Lower lobe of right lung (tissue), 2 donors: Measurements from ENCODE around the gene PRKG1. TPM values are rescaled to one million over a fixed set of nuclear protein-coding genes. Genes with fewer than 3 reads are reported as not detected.

Experiments used
- ATAC-seq, 2 donors: fragments of 200-7000 bp; cut with Tn5 transposase; one replicate each; pipeline ENCODE4 v1.9.1; 2020 to 2022; ENCODE audit warnings: mild to moderate bottlenecking in 2 of 2, moderate library complexity in 2 of 2
- DNase-seq: peaks from one replicate; pipeline ENCODE4 v3.0.0-alpha.2; 2020
- H3K27ac ChIP-seq: fragments of 200-600 bp; one replicate; pipeline ENCODE4 v1.8.0; 2022
- H3K27me3 ChIP-seq: fragments of 200-600 bp; one replicate; pipeline ENCODE4 v1.8.0; 2022; ENCODE audit warnings: low read depth
- H3K36me3 ChIP-seq: fragments of 200-600 bp; one replicate; pipeline ENCODE4 v1.8.0; 2022; ENCODE audit warnings: mild to moderate bottlenecking
- H3K4me1 ChIP-seq: fragments of 200-600 bp; one replicate; pipeline ENCODE4 v1.8.0; 2022
- H3K4me3 ChIP-seq: fragments of 200-600 bp; one replicate; pipeline ENCODE4 v1.8.0; 2022; ENCODE audit warnings: mild to moderate bottlenecking
- H3K9me3 ChIP-seq: fragments of 200-600 bp; one replicate; pipeline ENCODE4 v1.8.0; 2022
- CTCF ChIP-seq: fragments of 200-600 bp; IDR thresholded peaks from one replicate; pipeline ENCODE4 v1.8.0; 2022; ENCODE audit warnings: antibody characterized with exemption, mild to moderate bottlenecking
- intact Hi-C: fragments of 100-400 bp; cut with DNase I; formaldehyde crosslinking; loops from one replicate; pipeline ENCODE4 v1.11.0; 2022
- total RNA-seq: library from RNA; stranded (reverse); fragmentation: NEBNext Ultra II Directional; extraction: Animal tissue kit (Norgen Biotek cat#: 25700); gene quantifications from one replicate; pipeline ENCODE4 v1.2.1, GENCODE V29; 2021
- donor health status: DM: no; HTN: yes; CAD: no; lungs with severe emphysema.

Gene PRKG1
- total RNA-seq, 1 donor from 2014 or later = 23.6 TPM

- ATAC-seq (peak; percentile 29 to 47), DNase-seq (no peak)
- Histone ChIP-seq H3K27me3 (no peaks in the 10 kb centered on the region), H3K4me3 (no peak overlapping the region), H3K9me3 (no peaks in the 10 kb centered on the region), H3K4me1 (peaks cover 24% of the 10 kb centered on the region), H3K36me3 (no peaks in the 10 kb centered on the region), H3K27ac (no peak overlapping the region)
- no peak for TF ChIP-seq CTCF
- intact Hi-C loops = no loop called here
Observed at GRCh38 chr10:51227897-51228713, 153.8 kb downstream of the PRKG1 start.

- Histone ChIP-seq H3K4me1 (peaks cover 22% of the 10 kb centered on the region), H3K27ac (no peak overlapping the region), H3K36me3 (no peaks in the 10 kb centered on the region), H3K4me3 (no peak overlapping the region), H3K27me3 (no peaks in the 10 kb centered on the region), H3K9me3 (no peaks in the 10 kb centered on the region)
- ATAC-seq = no peak
- no peak for TF ChIP-seq CTCF
- DNase-seq = no peak
- intact Hi-C loops = no loop called here
Observed at GRCh38 chr10:51228714-51229100, 154.4 kb downstream of the PRKG1 start.

- no peaks in the 10 kb centered on the region for H3K27me3 ChIP-seq
- H3K4me1 ChIP-seq = peaks cover 9% of the 10 kb centered on the region
- no peak overlapping the region for H3K27ac ChIP-seq
- intact Hi-C loops = no loop called here
- no peak overlapping the region for H3K4me3 ChIP-seq
- H3K36me3 ChIP-seq = no peaks in the 10 kb centered on the region
- ATAC-seq = no peak
- no peaks in the 10 kb centered on the region for H3K9me3 ChIP-seq
- no peak for TF ChIP-seq CTCF
- DNase-seq = no peak
Observed at GRCh38 chr10:51230887-51231585, 156.7 kb downstream of the PRKG1 start.

GRCh38 chr10:51231754-51232153 is 157.5 kb downstream of the PRKG1 start:
- H3K9me3 ChIP-seq = no peaks in the 10 kb centered on the region
- DNase-seq (no peak), ATAC-seq (no peak)
- peaks cover 9% of the 10 kb centered on the region for H3K4me1 ChIP-seq
- intact Hi-C loops = no loop called here
- no peaks in the 10 kb centered on the region for H3K27me3 ChIP-seq
- TF ChIP-seq CTCF = no peak
- H3K27ac ChIP-seq = no peak overlapping the region
- no peak overlapping the region for H3K4me3 ChIP-seq
- no peaks in the 10 kb centered on the region for H3K36me3 ChIP-seq

- intact Hi-C loops = no loop called here
- Histone ChIP-seq H3K9me3 (no peaks in the 10 kb centered on the region), H3K27me3 (no peaks in the 10 kb centered on the region), H3K36me3 (no peaks in the 10 kb centered on the region), H3K4me1 (no peaks in the 10 kb centered on the region), H3K4me3 (no peak overlapping the region), H3K27ac (no peak overlapping the region)
- ATAC-seq = no peak
- no peak for DNase-seq
- no peak for TF ChIP-seq CTCF
Observed at GRCh38 chr10:51233337-51234100, 159.2 kb downstream of the PRKG1 start.
